Naive thymus-derived CD4-positive, alpha-beta T cell (primary cell): Measurements from ENCODE around the gene SF3A2. TPM values are rescaled to one million over a fixed set of nuclear protein-coding genes. Genes with fewer than 3 reads are reported as not detected.

Source experiments
- ATAC-seq: fragments of 150-1000 bp; cut with Tn5 transposase; 2 replicates; pipeline ENCODE4 v1.10.0; 2021; ENCODE audit warnings: mild to moderate bottlenecking, moderate library complexity
- CTCF ChIA-PET: fragments of 350-600 bp; sonication (Branson Sonifier 250); formaldehyde crosslinking; loops from one replicate; lab custom pipeline; 2021; ENCODE audit warnings: antibody characterized with exemption; lab: Charles Lee
- POLR2A ChIA-PET: fragments of 350-600 bp; sonication (Branson Sonifier 250); formaldehyde crosslinking; loops from one replicate; lab custom pipeline; 2021; ENCODE audit warnings: antibody characterized with exemption, inconsistent platforms; lab: Charles Lee
- DNase-seq, 9 donors: peaks; one replicate each; pipeline versions ENCODE4 v3.0.0 to v3.0.0-alpha.2; 2020 to 2022; ENCODE audit warnings: mixed read lengths in 1 of 9
- H3K27ac ChIP-seq: one replicate; pipeline ENCODE4 v1.7.0; 2013; ENCODE audit warnings: mild to moderate bottlenecking, low read depth, low read length, moderate library complexity
- H3K27me3 ChIP-seq, 2 donors: one replicate each; pipeline ENCODE4 v1.7.0; 2013; ENCODE audit warnings: low read length in 2 of 2, mild to moderate bottlenecking in 2 of 2, moderate library complexity in 2 of 2; ENCODE audit not compliant: control insufficient read depth in 2 of 2, insufficient read depth in 2 of 2
- H3K36me3 ChIP-seq, 3 experiments: 1 replicate in 2 of 3; 2 replicates in 1 of 3; pipeline ENCODE4 v1.7.0; 2013; ENCODE audit warnings: low read length in 3 of 3, mild to moderate bottlenecking in 3 of 3, moderate library complexity in 1 of 3; ENCODE audit not compliant: insufficient read depth in 3 of 3, control insufficient read depth in 2 of 3
- H3K4me1 ChIP-seq, 2 donors: one replicate each; pipeline ENCODE4 v1.7.0; 2013; ENCODE audit warnings: low read length in 2 of 2, mild to moderate bottlenecking in 2 of 2, moderate library complexity in 1 of 2; ENCODE audit not compliant: control insufficient read depth in 2 of 2, insufficient read depth in 2 of 2
- H3K4me3 ChIP-seq: 2 replicates; pipeline ENCODE4 v1.7.0; 2013; ENCODE audit warnings: mild to moderate bottlenecking, low read length
- H3K9me3 ChIP-seq, 3 experiments: 1 replicate in 2 of 3; 2 replicates in 1 of 3; pipeline ENCODE4 v1.7.0; 2013; ENCODE audit warnings: low read length in 3 of 3; ENCODE audit not compliant: control insufficient read depth in 2 of 3
- H3K27ac Mint-ChIP-seq, 9 donors: one replicate each; pipeline ENCODE4 v1.8.0; 2020 to 2022; ENCODE audit warnings: mixed read lengths in 9 of 9, mild to moderate bottlenecking in 8 of 9, moderate library complexity in 5 of 9, inconsistent platforms in 2 of 9
- H3K27me3 Mint-ChIP-seq, 5 donors: one replicate each; pipeline ENCODE4 v1.8.0; 2021 to 2022; ENCODE audit warnings: mixed read lengths in 5 of 5, mild to moderate bottlenecking in 1 of 5
- H3K36me3 Mint-ChIP-seq, 5 donors: one replicate each; pipeline ENCODE4 v1.8.0; 2020 to 2022; ENCODE audit warnings: mixed read lengths in 5 of 5, mild to moderate bottlenecking in 3 of 5, inconsistent platforms in 1 of 5
- H3K4me1 Mint-ChIP-seq, 7 donors: one replicate each; pipeline ENCODE4 v1.8.0; 2020 to 2022; ENCODE audit warnings: mixed read lengths in 7 of 7, mild to moderate bottlenecking in 3 of 7, inconsistent platforms in 1 of 7
- H3K4me3 Mint-ChIP-seq, 10 donors: one replicate each; pipeline ENCODE4 v1.8.0; 2020 to 2022; ENCODE audit warnings: mild to moderate bottlenecking in 10 of 10, mixed read lengths in 10 of 10, moderate library complexity in 6 of 10, inconsistent platforms in 2 of 10
- H3K9me3 Mint-ChIP-seq, 11 donors: one replicate each; pipeline ENCODE4 v1.8.0; 2020 to 2022; ENCODE audit warnings: mixed read lengths in 11 of 11, mild to moderate bottlenecking in 4 of 11, inconsistent platforms in 1 of 11, moderate library complexity in 1 of 11
- intact Hi-C, 2 donors: fragments of 100-400 bp; cut with micrococcal nuclease; formaldehyde crosslinking; loops; one replicate each; pipeline ENCODE4 v1.15.1; 2023
- polyA plus RNA-seq, 2 donors: library from polyadenylated mRNA; unstranded; fragments of 300-500 nt; fragmentation: Illumina TruSeq; gene quantifications; one replicate each; pipeline ENCODE4 v1.2.3, GENCODE V29; 2021
- total RNA-seq, 6 experiments: library from RNA in 5 of 6; stranded (reverse) in 5 of 6; gene quantifications; 1 replicate in 5 of 6; 2 replicates in 1 of 6; pipeline ENCODE4 v1.2.3 and lab custom pipeline; 2021 to 2026

Gene SF3A2
- total and polyA plus RNA-seq, 7 experiments from 2014 or later: 22.3 to 150 (median 131) TPM

- ChIA-PET CTCF (no interaction called here), POLR2A (no interaction called here)
- Histone ChIP-seq H3K4me1 (no peaks in the 10 kb centered on the region), H3K27me3 (no peaks in the 10 kb centered on the region), H3K36me3 (peaks cover 0 to 87% (median 6%) of the 10 kb centered on the region in 3 experiments), H3K27ac (peak overlapping the region; percentile 55), H3K4me3 (no peak overlapping the region), H3K9me3 (no peaks in the 10 kb centered on the region)
- H3K9me3 Mint-ChIP-seq: no peaks in the 10 kb centered on the region
- H3K27ac Mint-ChIP-seq: peak overlapping the region in 4 of 9 donors; percentile 1 to 90 (median 73)
- no peak for ATAC-seq
- H3K4me3 Mint-ChIP-seq: no peak overlapping the region
- H3K27me3 Mint-ChIP-seq: no peaks in the 10 kb centered on the region
- intact Hi-C loops: no loop called here
- peaks cover 3 to 15% (median 9%) of the 10 kb centered on the region in 5 donors for H3K36me3 Mint-ChIP-seq
- no peak for DNase-seq
- peaks cover 5 to 18% (median 16%) of the 10 kb centered on the region in 7 donors for H3K4me1 Mint-ChIP-seq
These were observed 20.0 kb upstream of the SF3A2 start for GRCh38 chr19:2216361-2217225.

GRCh38 chr19:2217591-2217990 lies 19.0 kb upstream of the SF3A2 start:
- POLR2A ChIA-PET: interaction anchor here (0.5 kb wide), 1 partner anchor 41 kb away, joined by 6 read pairs; no protein-coding TSS in a partner anchor
- CTCF ChIA-PET: no interaction called here
- DNase-seq (no peak), ATAC-seq (no peak)
- Mint-ChIP-seq H3K4me1 (peaks cover 3 to 18% (median 16%) of the 10 kb centered on the region in 7 donors), H3K4me3 (no peak overlapping the region), H3K9me3 (no peaks in the 10 kb centered on the region), H3K27ac (no peak overlapping the region), H3K36me3 (peaks cover 3 to 10% (median 6%) of the 10 kb centered on the region in 5 donors), H3K27me3 (no peaks in the 10 kb centered on the region)
- intact Hi-C loops: no loop called here
- Histone ChIP-seq H3K4me1 (no peaks in the 10 kb centered on the region), H3K27ac (no peak overlapping the region), H3K27me3 (no peaks in the 10 kb centered on the region), H3K36me3 (peaks cover 0 to 87% (median 6%) of the 10 kb centered on the region in 3 experiments), H3K4me3 (no peak overlapping the region), H3K9me3 (no peaks in the 10 kb centered on the region)

GRCh38 chr19:2219726-2220125 lies 16.9 kb upstream of the SF3A2 start:
- Mint-ChIP-seq H3K27ac (no peak overlapping the region), H3K36me3 (peaks cover 2 to 18% (median 4%) of the 10 kb centered on the region in 5 donors)
- ATAC-seq: no peak

GRCh38 chr19:2221250-2221831 lies 15.3 kb upstream of the SF3A2 start:
- Mint-ChIP-seq H3K36me3 (peaks cover 3 to 22% (median 6%) of the 10 kb centered on the region in 5 donors), H3K4me3 (no peak overlapping the region), H3K4me1 (peaks cover 0 to 4% (median 0%) of the 10 kb centered on the region in 7 donors), H3K27me3 (no peaks in the 10 kb centered on the region), H3K27ac (no peak overlapping the region), H3K9me3 (no peaks in the 10 kb centered on the region)
- POLR2A ChIA-PET: no interaction called here
- ATAC-seq (no peak), DNase-seq (no peak)
- Histone ChIP-seq H3K36me3 (peaks cover 0 to 84% (median 9%) of the 10 kb centered on the region in 3 experiments), H3K9me3 (no peaks in the 10 kb centered on the region), H3K4me3 (no peak overlapping the region), H3K27me3 (no peaks in the 10 kb centered on the region), H3K27ac (no peak overlapping the region), H3K4me1 (peaks cover 0 to 6% of the 10 kb centered on the region in 2 donors)
- CTCF ChIA-PET: interaction anchor here (0.6 kb wide), 1 partner anchor 546 kb away, joined by 3 read pairs; no protein-coding TSS in a partner anchor
- intact Hi-C loops: no loop called here

More at GRCh38 chr19:2219726-2220125, 16.9 kb upstream of the SF3A2 start:
- no peaks in the 10 kb centered on the region for H3K9me3 Mint-ChIP-seq
- Histone ChIP-seq H3K4me3 (no peak overlapping the region), H3K9me3 (no peaks in the 10 kb centered on the region), H3K27ac (no peak overlapping the region), H3K4me1 (peaks cover 0 to 6% of the 10 kb centered on the region in 2 donors), H3K36me3 (peaks cover 0 to 83% (median 6%) of the 10 kb centered on the region in 3 experiments), H3K27me3 (no peaks in the 10 kb centered on the region)
- no peaks in the 10 kb centered on the region for H3K27me3 Mint-ChIP-seq
- no peak for DNase-seq
- ChIA-PET CTCF (no interaction called here), POLR2A (interaction anchor here (1.2 kb wide), 1 partner anchor 8 kb away, joined by 4 read pairs; no protein-coding TSS in a partner anchor)
- intact Hi-C loops: no loop called here
- peaks cover under 1 to 17% (median 13%) of the 10 kb centered on the region in 7 donors for H3K4me1 Mint-ChIP-seq
- H3K4me3 Mint-ChIP-seq: no peak overlapping the region

- H3K9me3 ChIP-seq: no peaks in the 10 kb centered on the region
- Mint-ChIP-seq H3K36me3 (peaks cover 3 to 20% (median 5%) of the 10 kb centered on the region in 5 donors), H3K4me3 (no peak overlapping the region), H3K4me1 (peaks cover 0 to 4% (median 0%) of the 10 kb centered on the region in 7 donors), H3K27me3 (no peaks in the 10 kb centered on the region), H3K27ac (no peak overlapping the region), H3K9me3 (no peaks in the 10 kb centered on the region)
- peaks cover 0 to 83% (median 9%) of the 10 kb centered on the region in 3 experiments for H3K36me3 ChIP-seq
- H3K4me1 ChIP-seq: peaks cover 0 to 6% of the 10 kb centered on the region in 2 donors
- POLR2A ChIA-PET: no interaction called here
- ATAC-seq (no peak), DNase-seq (no peak)
- CTCF ChIA-PET: interaction anchor here (0.6 kb wide), 1 partner anchor 547 kb away, joined by 3 read pairs; no protein-coding TSS in a partner anchor
- no peaks in the 10 kb centered on the region for H3K27me3 ChIP-seq
- intact Hi-C loops: no loop called here
- H3K27ac ChIP-seq: no peak overlapping the region
- no peak overlapping the region for H3K4me3 ChIP-seq
These were observed 14.7 kb upstream of the SF3A2 start for GRCh38 chr19:2221918-2222317.

GRCh38 chr19:2223391-2223790 lies 13.2 kb upstream of the SF3A2 start:
- DNase-seq (no peak), ATAC-seq (no peak)
- H3K4me3 ChIP-seq: no peak overlapping the region
- peaks cover 0 to 77% (median 9%) of the 10 kb centered on the region in 3 experiments for H3K36me3 ChIP-seq
- no peaks in the 10 kb centered on the region for H3K9me3 Mint-ChIP-seq
- ChIA-PET CTCF (no interaction called here), POLR2A (interaction anchor here (0.6 kb wide), 1 partner anchor 292 kb away, joined by 3 read pairs; no protein-coding TSS in a partner anchor)
- peaks cover 0 to 4% (median 0%) of the 10 kb centered on the region in 7 donors for H3K4me1 Mint-ChIP-seq
- H3K27ac ChIP-seq: no peak overlapping the region
- H3K9me3 ChIP-seq: no peaks in the 10 kb centered on the region
- no peaks in the 10 kb centered on the region for H3K27me3 Mint-ChIP-seq
- H3K4me3 Mint-ChIP-seq: no peak overlapping the region
- H3K27ac Mint-ChIP-seq: no peak overlapping the region
- H3K36me3 Mint-ChIP-seq: peaks cover 0 to 16% (median 3%) of the 10 kb centered on the region in 5 donors
- H3K4me1 ChIP-seq: peaks cover 0 to 6% of the 10 kb centered on the region in 2 donors
- H3K27me3 ChIP-seq: no peaks in the 10 kb centered on the region
- intact Hi-C loops: no loop called here
